ENCODE results near the gene MGP.

- no peak for TF ChIP-seq CTCF (IDR thresholded peaks at IDR 0.05)
- no peak for TF ChIP-seq TEAD4 (IDR thresholded peaks at IDR 0.05; ENCODE audit: borderline replicate concordance, insufficient read depth)
- TF ChIP-seq REST (IDR thresholded peaks at IDR 0.05; ENCODE audit: low read depth, low read length), result no peak
- no peak for TF ChIP-seq FOXM1 (IDR thresholded peaks at IDR 0.05; ENCODE audit: low read depth)
- no peak for TF ChIP-seq USF2 (IDR thresholded peaks at IDR 0.05; ENCODE audit: borderline replicate concordance, low read depth, low read length)
- TF ChIP-seq NRF1 (IDR thresholded peaks at IDR 0.05; ENCODE audit: low read depth, low read length), result no peak
Measured at GRCh38 chr12:14833336-14833735, 52.3 kb downstream of the MGP start.

All from SK-N-SH (cell line).